Activated naive CD8-positive, alpha-beta T cell treated with anti-CD3 and anti-CD28 coated beads, Interleukin-2, amount 50 U/mL, for 16 hours (primary cell): Measurements from ENCODE around the gene MKRN3.
"Not testable (repeated sequence)": the region's sequence is repeated elsewhere in the genome, so short reads cannot be mapped to it uniquely, and the experiment has no call there.

ENCODE experiments used
- DNase-seq: peaks from one replicate; pipeline ENCODE4 v3.0.0-alpha.2; 2020; ENCODE audit warnings: low read depth, low spot score

The MKRN3 gene

DNA sequence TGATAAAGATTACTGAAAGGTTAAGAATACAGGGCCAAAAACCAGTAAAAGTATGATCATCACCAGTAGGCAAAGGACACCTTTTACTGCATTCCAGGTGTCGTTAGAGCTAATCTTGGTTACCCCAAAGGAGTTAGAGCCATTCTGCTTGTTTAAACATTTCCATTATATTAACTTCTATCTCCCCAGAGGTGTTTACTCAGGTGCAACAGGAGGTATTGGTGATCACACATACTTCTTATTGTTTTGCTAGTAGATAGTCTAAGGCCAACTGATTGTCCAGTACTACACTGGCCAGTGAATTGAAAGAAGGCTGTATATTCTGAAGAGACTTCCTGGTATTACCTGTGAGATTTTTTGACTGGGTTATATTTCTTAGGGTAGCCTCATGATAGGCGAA is 22.8 kb downstream of the MKRN3 start:
- DNase-seq, result no peak

DNA sequence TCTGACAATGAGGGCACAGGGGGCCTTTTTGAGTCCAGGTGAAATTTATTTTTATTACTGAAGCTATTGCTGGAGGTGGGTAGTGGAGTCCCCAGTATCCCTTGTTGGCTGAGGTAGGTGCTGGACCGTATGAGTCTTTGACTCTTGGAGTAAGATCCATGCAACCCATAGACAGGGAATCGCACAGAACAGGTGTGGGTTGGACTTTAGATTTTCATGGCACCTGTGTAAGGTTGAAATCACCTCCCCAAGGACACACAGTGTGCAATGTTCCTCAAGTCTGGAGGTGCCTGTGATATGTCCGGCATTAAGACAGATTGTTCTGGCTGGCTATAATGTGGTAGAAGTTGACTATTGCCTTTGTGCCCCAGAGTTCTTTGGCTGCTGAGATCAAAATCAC is 23.5 kb downstream of the MKRN3 start:
- DNase-seq, result no peak

DNA sequence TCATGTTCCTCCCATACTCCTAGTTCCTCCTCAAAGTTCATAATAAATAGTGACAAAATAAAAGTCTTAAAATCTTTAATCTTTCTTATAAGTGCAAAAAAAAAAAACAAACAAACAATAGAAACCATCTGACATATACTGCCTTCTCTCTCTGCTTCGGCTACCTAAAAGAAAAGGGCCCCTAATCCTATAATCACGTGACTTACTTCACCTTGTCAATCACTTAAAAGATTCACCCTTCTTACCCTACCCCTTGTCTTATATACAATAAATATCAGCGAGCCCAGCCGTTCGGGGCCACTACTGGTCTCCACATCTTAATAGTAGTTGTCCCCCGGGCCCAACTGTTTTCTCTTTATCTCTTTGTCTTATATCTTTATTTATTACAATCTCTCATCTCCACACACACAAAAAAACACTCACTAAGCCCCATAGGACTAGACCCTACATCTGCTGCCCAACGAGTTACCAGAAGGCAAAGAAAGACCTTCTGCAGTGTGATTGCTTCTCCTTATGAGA is 28.8 kb downstream of the MKRN3 start:
- no peak for DNase-seq

DNA sequence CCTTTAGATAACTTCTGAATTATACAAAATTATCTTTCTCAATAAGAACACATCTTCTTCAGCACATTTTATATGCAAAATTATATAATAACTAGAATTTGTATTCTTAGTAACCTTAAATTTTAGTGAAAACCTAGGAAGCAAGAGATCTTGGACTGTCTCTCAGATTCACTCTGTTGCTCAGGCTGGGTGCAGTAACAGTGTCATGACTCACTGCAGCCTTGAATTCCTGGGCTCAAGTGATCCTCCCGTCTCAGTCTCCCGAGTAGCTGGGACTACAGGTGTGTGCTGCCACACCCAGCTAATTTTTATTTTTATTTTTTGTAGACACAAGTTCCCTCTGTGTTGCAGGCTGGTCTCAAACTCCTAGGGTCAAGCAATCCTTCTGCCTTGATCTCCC is 29.9 kb downstream of the MKRN3 start:
- no peak for DNase-seq

DNA sequence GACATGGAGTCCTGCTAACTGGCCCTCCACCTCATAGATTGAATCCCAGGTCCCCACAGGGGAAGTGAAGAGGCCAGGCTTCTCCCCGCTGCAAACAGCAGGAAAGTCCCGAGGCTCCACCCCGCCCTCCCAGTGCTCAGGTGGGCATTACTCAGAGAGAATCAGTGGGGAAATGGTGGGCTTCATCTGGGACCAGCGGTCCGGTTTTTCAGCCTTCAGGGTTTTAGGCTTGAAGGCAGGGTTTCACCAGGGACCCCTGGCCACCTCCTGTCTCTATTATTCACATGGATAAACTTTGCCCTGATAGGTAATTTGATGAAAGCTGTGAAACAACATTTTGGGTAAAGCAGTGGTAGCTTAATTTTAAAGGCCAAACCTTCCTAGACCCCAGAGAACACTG is 31.3 kb downstream of the MKRN3 start:
- DNase-seq, result no peak

DNA sequence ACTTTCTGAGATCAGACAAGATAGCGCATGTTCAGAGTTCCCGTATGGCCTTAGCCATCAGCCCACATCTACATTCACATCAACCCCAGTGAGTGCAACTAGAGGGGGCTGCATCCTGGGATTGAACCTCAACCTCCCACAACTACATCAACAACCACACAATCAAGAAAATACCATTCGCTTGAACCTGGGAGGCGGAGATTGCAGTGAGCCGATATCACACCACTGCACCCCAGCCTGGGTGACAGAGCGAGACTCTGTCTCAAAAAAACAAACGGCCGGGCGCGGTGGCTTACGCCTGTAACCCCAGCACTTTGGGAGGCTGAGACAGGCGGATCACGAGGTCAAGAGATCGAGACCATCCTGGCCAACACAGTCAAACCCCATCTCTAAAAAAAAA is 31.8 kb downstream of the MKRN3 start:
- DNase-seq, result not testable (repeated sequence)

DNA sequence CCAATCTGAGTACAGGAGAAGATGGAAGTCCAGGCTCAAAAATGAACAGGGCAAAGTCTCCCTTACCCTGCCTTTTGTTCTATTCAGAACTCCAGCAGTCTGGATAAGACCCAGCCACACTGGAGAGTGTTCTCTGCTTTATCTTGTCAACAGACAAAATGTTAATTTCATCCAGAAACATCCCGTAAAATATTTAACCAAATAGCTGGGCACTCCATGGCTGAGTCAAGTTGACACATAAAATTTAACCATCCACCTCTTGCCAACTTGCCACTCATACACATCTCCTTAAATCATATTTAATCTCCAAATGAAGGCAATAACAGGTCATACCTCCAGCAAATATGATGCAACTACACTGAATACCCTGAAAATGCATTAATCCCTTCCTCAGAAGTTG is 33.6 kb downstream of the MKRN3 start:
- no peak for DNase-seq

DNA sequence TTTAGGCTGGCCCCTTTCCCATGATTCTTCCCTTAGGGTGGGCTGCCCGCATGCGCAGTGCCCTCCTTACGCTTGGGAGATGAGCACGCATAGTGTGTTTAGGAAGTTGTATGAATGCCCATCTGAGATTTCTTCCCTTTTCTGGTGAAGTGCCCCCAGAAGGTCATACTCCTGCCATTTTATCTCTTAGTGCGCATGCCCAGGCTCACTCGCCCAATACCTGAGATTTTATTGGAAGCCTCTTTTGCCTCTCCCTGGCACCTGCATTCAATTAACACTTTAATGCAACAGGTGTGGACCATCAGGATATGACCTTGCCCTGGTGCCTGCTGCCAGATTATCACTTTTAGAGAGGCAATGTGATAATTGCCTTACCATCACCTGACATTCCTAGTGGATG is 36.6 kb downstream of the MKRN3 start:
- no peak for DNase-seq

DNA sequence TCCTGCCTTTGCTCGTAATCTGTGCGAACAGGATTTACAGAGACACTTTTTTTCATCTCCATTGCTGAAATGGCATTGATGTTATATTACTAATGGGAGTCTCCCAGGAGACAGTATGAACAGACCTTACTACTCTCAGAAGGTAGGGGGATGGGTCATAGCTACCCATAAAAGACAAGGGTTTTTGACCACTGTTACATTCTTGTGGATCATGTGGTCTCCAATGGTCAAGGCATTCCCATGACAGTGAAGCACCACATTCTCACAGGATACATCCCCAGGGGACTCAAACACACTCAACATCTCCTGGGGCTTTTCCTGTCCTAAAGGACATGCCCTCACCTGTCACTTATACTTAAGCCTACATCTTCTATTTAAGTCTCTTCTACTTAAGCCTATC is 40.8 kb downstream of the MKRN3 start:
- DNase-seq, result no peak

DNA sequence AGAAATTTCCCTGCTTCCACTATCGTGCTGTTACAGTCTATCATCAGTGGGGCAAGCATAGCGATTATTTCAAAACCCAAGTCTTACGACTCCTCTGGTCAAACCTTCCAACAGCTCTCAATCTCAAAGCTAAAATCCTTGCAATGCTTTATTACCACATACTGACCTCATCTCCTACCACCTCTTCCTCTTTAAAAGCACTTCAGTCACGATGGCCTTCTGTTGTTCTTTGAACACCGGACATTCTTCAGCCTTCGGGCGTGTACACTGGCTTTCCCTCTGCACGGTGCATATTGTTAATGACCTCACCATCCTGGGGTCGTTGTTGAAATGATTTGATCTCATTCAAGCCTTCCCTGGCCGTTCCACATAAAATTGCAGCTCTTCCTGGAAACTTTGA is 51.1 kb downstream of the MKRN3 start:
- no peak for DNase-seq
